ENCODE data around the gene D2HGDH. TPM values are rescaled to one million over a fixed set of nuclear protein-coding genes. Genes with fewer than 3 reads are reported as not detected.
"Not testable (repeated sequence)": the region's sequence is repeated elsewhere in the genome, so short reads cannot be mapped to it uniquely, and the experiment has no call there.

The D2HGDH gene
- total and polyA plus RNA-seq, 7 donors, result 14.1 to 31.0 (median 20.3) TPM

DNA sequence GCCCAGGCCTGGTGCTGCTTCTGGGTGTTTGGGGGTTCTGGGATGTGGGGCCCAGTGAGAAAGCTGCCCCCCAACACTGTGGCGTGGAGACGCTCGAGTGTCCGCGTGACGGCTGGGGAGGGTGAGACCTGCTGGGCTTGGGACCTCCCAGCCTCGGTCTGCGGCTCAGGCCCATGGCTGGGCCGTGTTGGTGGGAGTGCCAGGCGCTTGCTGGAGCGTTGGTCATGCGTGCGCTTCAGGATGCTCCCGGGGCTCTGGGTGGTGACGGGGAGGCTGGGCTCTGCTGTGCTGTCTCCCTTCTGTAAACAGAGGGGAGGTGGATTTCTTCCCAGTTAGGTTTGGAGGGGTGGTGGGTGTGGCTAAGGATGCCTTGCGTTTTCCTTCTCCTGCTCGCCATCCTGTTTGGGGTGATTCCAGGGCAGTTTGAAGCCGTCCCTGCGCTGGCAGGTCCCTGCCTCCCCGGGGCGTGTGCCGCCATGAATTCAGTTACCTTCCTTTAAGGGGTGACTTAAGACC, 42.8 kb downstream of the D2HGDH start:
- H3K4me1 ChIP-seq, result no peaks in the 10 kb centered on the region
- no peak for ATAC-seq
- H3K27me3 ChIP-seq (ENCODE audit: insufficient read depth in 3 of 3, low read length in 2 of 3), result peaks cover 0 to 20% (median 4%) of the 10 kb centered on the region in 3 donors
- H3K36me3 ChIP-seq (ENCODE audit: insufficient read depth in 1 of 2, low read depth in 1 of 2), result no peaks in the 10 kb centered on the region
- no peak overlapping the region for H3K4me3 ChIP-seq
- intact Hi-C loops (cut with DNase I), result no loop called here
- H3K9me3 ChIP-seq, result no peaks in the 10 kb centered on the region
- WGBS, 3 donors, result 77 to 84% (median 80%) methylated on average over 21 to 22 of the region's 22 CpGs
- no peak for DNase-seq
- no peak overlapping the region for H3K27ac ChIP-seq
- TF ChIP-seq, protein P1, sequence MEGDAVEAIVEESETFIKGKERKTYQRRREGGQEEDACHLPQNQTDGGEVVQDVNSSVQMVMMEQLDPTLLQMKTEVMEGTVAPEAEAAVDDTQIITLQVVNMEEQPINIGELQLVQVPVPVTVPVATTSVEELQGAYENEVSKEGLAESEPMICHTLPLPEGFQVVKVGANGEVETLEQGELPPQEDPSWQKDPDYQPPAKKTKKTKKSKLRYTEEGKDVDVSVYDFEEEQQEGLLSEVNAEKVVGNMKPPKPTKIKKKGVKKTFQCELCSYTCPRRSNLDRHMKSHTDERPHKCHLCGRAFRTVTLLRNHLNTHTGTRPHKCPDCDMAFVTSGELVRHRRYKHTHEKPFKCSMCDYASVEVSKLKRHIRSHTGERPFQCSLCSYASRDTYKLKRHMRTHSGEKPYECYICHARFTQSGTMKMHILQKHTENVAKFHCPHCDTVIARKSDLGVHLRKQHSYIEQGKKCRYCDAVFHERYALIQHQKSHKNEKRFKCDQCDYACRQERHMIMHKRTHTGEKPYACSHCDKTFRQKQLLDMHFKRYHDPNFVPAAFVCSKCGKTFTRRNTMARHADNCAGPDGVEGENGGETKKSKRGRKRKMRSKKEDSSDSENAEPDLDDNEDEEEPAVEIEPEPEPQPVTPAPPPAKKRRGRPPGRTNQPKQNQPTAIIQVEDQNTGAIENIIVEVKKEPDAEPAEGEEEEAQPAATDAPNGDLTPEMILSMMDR (IDR thresholded peaks at IDR 0.05), result no peak

DNA sequence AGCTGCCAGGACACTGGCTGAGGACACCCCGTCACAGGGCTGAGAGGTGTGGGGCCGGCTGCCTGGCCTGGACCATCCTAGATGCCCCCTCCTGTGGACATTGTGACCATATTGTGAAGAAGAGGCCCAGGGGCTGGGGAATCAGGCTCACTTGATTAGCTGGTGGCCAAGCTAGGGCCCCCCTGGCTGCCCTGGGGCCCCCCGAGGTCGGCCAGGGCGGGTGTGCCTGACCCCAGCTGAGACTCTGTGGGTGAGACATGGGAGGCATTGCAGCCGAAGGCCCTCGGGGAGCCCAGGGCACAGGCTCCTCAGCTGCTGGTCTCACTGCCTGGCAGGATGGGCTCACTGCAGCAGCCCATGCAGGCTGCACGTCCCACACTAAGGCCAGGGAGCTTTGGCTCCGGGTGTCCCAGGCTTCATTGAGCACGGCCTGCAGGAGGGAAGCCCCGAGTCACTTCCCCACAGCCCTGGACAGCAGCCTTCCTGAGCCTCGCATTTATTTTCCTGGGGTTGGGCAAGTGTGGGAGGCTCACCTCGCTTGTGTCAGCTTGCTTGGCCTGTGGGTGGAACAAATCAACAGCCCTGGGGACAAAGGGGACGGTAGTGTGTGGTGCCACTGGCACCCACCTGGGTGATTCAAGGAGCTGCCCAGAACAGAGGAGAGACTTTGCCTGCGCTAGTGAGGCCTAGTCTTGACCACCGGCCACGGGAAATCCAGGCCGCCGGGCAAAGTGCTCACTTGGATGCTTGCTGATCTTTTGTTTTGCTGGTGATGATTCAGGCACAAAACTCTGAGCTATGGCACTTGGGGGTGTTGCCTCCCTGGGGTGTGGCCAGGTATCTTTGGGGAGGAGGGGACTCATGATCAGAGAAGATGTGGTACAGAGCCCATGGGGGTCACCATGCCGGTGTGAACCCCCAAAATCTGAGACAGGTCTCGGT, 43.5 kb downstream of the D2HGDH start:
- peaks cover 0 to 20% (median 4%) of the 10 kb centered on the region in 3 donors for H3K27me3 ChIP-seq (ENCODE audit: insufficient read depth in 3 of 3, low read length in 2 of 3)
- 77 to 79% (median 77%) methylated on average over 19 to 21 of the region's 21 CpGs for WGBS, 3 donors
- no peaks in the 10 kb centered on the region for H3K9me3 ChIP-seq
- H3K36me3 ChIP-seq (ENCODE audit: insufficient read depth in 1 of 2, low read depth in 1 of 2), result no peaks in the 10 kb centered on the region
- H3K4me1 ChIP-seq, result no peaks in the 10 kb centered on the region
- no peak for DNase-seq
- no peak for ATAC-seq
- TF ChIP-seq, protein P1 (IDR thresholded peaks at IDR 0.05), result no peak
- intact Hi-C loops (cut with DNase I), result no loop called here
- no peak overlapping the region for H3K27ac ChIP-seq
- no peak overlapping the region for H3K4me3 ChIP-seq

DNA sequence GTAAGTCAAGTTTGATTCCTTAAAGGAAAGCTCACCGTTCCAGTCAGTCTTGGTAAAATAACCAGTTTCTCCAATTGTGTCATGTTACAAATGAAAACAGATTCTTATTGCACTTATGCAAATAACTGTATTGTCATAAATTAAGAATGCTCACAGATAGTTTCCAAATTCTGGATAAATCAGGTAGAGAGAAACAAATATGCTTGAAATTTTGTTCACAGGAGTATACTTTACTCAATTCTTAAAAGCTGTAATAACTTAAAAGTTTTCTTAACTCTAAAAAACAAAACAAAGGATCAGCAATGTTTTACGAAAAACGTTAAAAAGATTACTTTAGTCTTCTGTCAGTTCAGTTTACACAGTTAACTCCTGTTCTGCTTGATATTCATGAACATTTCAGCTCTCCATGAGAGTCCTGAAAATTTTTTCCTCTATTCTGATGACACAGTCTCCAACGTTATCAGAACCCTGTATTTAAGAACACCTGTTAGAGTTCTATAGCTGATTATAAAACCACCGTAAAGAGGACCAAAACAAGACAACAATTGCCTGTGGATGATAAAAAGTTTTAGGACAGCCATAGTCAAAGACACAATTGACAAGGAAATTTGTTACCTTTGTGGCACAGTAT, 46.6 kb downstream of the D2HGDH start:
- H3K4me1 ChIP-seq, result no peaks in the 10 kb centered on the region
- no peaks in the 10 kb centered on the region for H3K27me3 ChIP-seq (ENCODE audit: insufficient read depth in 3 of 3, low read length in 2 of 3)
- no peak overlapping the region for H3K27ac ChIP-seq
- DNase-seq, result no peak
- TF ChIP-seq, protein P1 (IDR thresholded peaks at IDR 0.05), result no peak
- no peak overlapping the region for H3K4me3 ChIP-seq
- no peaks in the 10 kb centered on the region for H3K36me3 ChIP-seq (ENCODE audit: insufficient read depth in 1 of 2, low read depth in 1 of 2)
- no peaks in the 10 kb centered on the region for H3K9me3 ChIP-seq
- intact Hi-C loops (cut with DNase I), result no loop called here
- 77 to 82% (median 78%) methylated on average over 5 of the region's 5 CpGs for WGBS, 3 donors
- ATAC-seq, result no peak

DNA sequence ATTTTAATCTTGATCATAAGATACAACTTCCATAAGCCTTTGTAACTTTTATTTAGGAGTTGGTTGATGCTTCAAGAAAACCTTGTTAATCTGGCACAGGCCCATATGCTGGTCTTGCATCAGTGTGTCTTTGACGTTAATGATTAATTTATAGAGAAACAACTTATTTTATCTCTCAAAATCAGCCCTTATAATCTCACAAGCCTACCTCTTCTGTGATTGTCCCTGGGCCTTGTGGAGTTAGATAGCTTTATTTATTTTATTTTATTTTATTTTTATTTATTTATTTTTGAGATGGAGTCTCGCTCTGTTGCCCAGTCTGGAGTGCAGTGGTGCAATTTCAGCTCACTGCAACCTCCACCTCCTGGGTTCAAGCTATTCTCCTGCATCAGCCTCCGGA, 47.6 kb downstream of the D2HGDH start:
- H3K27me3 ChIP-seq (ENCODE audit: insufficient read depth in 3 of 3, low read length in 2 of 3); H3K27ac ChIP-seq; H3K36me3 ChIP-seq (ENCODE audit: insufficient read depth in 1 of 2, low read depth in 1 of 2); ATAC-seq; H3K4me3 ChIP-seq; H3K9me3 ChIP-seq; H3K4me1 ChIP-seq; intact Hi-C loops (cut with DNase I); DNase-seq: not testable (repeated sequence)
- WGBS, 3 donors, result 92 to 96% (median 95%) methylated on average over 3 of the region's 3 CpGs

DNA sequence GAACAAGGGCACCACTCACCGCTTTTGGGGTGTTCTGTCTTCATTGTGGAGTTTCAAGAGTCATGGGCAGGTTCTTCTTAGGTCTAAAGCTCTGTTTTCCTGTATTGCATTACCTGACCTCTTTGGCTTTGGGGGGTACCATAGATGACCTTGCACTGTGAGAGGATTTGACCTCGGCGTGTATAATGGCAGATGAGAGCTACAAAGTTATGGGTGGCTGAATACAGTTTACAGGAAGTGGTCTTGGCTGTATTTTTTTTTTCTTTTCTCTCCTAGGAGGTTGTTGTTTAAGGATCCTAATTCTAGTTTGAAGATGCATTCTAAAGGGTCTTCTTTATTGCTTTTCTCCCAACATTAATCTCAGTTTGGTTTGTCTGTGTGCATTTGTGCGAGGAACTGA, 53.7 kb downstream of the D2HGDH start:
- no peaks in the 10 kb centered on the region for H3K9me3 ChIP-seq
- ATAC-seq, result no peak
- no peak overlapping the region for H3K27ac ChIP-seq
- no peaks in the 10 kb centered on the region for H3K27me3 ChIP-seq (ENCODE audit: insufficient read depth in 3 of 3, low read length in 2 of 3)
- no peak for DNase-seq
- TF ChIP-seq, protein P1 (IDR thresholded peaks at IDR 0.05), result no peak
- H3K4me1 ChIP-seq, result no peaks in the 10 kb centered on the region
- WGBS, 3 donors, result 88 to 89% (median 88%) methylated on average over 4 of the region's 4 CpGs
- H3K4me3 ChIP-seq, result no peak overlapping the region
- intact Hi-C loops (cut with DNase I), result no loop called here
- no peaks in the 10 kb centered on the region for H3K36me3 ChIP-seq (ENCODE audit: insufficient read depth in 1 of 2, low read depth in 1 of 2)

Measured in psoas muscle (tissue), 8 donors.